GM18508 (cell line): ENCODE results near the gene GABRB1.
A peak's percentile ranks its signal among the peaks of the same experiment; 100 is the strongest.
"Not testable (repeated sequence)": the region's sequence is repeated elsewhere in the genome, so short reads cannot be mapped to it uniquely, and the experiment has no call there.

Experiments used
- ATAC-seq: cut with Tn5 transposase; IDR thresholded peaks from one replicate; pipeline ENCODE4 v1.9.1; 2021; ENCODE audit warnings: moderate number of reproducible peaks; ENCODE audit not compliant: insufficient read depth, unreplicated experiment

The GABRB1 gene

GRCh38 chr4:47372561-47372960 is 341.2 kb downstream of the GABRB1 start:
- ATAC-seq: no peak

GRCh38 chr4:47373174-47373573 is 341.8 kb downstream of the GABRB1 start:
- no peak for ATAC-seq

- ATAC-seq: no peak
Measured at GRCh38 chr4:47373709-47374108, 342.3 kb downstream of the GABRB1 start.

GRCh38 chr4:47374477-47374876 is 343.1 kb downstream of the GABRB1 start:
- ATAC-seq: no peak

- ATAC-seq: not testable (repeated sequence)
Measured at GRCh38 chr4:47378021-47378530, 346.7 kb downstream of the GABRB1 start.

GRCh38 chr4:47381172-47381571 is 349.8 kb downstream of the GABRB1 start:
- no peak for ATAC-seq

- ATAC-seq: no peak
Measured at GRCh38 chr4:47382846-47383360, 351.5 kb downstream of the GABRB1 start.

GRCh38 chr4:47383829-47384427 is 352.6 kb downstream of the GABRB1 start:
- ATAC-seq: peak; percentile 61

- no peak for ATAC-seq
Measured at GRCh38 chr4:47386146-47386545, 354.8 kb downstream of the GABRB1 start.

- ATAC-seq: no peak
Measured at GRCh38 chr4:47386561-47387235, 355.3 kb downstream of the GABRB1 start.

GRCh38 chr4:47390428-47391125 is 359.2 kb downstream of the GABRB1 start:
- no peak for ATAC-seq

GRCh38 chr4:47391256-47391655 is 359.9 kb downstream of the GABRB1 start:
- peak; percentile 63 for ATAC-seq

- ATAC-seq: no peak
Measured at GRCh38 chr4:47406408-47406807, 375.0 kb downstream of the GABRB1 start.

GRCh38 chr4:47410271-47410670 is 378.9 kb downstream of the GABRB1 start:
- no peak for ATAC-seq

GRCh38 chr4:47413521-47413920 is 382.2 kb downstream of the GABRB1 start:
- no peak for ATAC-seq

GRCh38 chr4:47415719-47416118 is 384.4 kb downstream of the GABRB1 start:
- no peak for ATAC-seq

- no peak for ATAC-seq
Measured at GRCh38 chr4:47418147-47418546, 386.8 kb downstream of the GABRB1 start.

- ATAC-seq: no peak
Measured at GRCh38 chr4:47419296-47419695, 387.9 kb downstream of the GABRB1 start.

- no peak for ATAC-seq
Measured at GRCh38 chr4:47425628-47426027, 394.3 kb downstream of the GABRB1 start.

GRCh38 chr4:47427935-47428334 is 396.6 kb downstream of the GABRB1 start:
- ATAC-seq: no peak

- ATAC-seq: no peak
Measured at GRCh38 chr4:47432749-47433148, 401.4 kb downstream of the GABRB1 start.
